A673 (cell line): ENCODE data around the gene KDR.

Source experiments
- EZH2 ChIP-seq: fragments of 200-600 bp; sonication (generic); IDR thresholded peaks from 2 replicates; pipeline ENCODE4 v1.6.1; 2017; ENCODE audit warnings: borderline replicate concordance, low read depth, mild to moderate bottlenecking, mixed read lengths, antibody characterized with exemption, low read length; ENCODE audit not compliant: poor library complexity, severe bottlenecking
- TF ChIP-seq, protein P1 (sequence below): fragments of 300-800, 200-600 bp; sonication (generic); conservative IDR thresholded peaks from 2 replicates; pipeline ENCODE4 v1.5.1; 2017; ENCODE audit warnings: low read depth, mild to moderate bottlenecking, antibody characterized with exemption, low read length, moderate library complexity, mixed read lengths

GRCh38 chr4:55138367-55138766 is 13.0 kb upstream of the KDR start:
- TF ChIP-seq, protein P1, sequence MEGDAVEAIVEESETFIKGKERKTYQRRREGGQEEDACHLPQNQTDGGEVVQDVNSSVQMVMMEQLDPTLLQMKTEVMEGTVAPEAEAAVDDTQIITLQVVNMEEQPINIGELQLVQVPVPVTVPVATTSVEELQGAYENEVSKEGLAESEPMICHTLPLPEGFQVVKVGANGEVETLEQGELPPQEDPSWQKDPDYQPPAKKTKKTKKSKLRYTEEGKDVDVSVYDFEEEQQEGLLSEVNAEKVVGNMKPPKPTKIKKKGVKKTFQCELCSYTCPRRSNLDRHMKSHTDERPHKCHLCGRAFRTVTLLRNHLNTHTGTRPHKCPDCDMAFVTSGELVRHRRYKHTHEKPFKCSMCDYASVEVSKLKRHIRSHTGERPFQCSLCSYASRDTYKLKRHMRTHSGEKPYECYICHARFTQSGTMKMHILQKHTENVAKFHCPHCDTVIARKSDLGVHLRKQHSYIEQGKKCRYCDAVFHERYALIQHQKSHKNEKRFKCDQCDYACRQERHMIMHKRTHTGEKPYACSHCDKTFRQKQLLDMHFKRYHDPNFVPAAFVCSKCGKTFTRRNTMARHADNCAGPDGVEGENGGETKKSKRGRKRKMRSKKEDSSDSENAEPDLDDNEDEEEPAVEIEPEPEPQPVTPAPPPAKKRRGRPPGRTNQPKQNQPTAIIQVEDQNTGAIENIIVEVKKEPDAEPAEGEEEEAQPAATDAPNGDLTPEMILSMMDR: no peak
- TF ChIP-seq EZH2: no peak
